ENCODE results near the gene FSTL4. TPM values are rescaled to one million over a fixed set of nuclear protein-coding genes. Genes with fewer than 3 reads are reported as not detected.
"Not testable (repeated sequence)": the region's sequence is repeated elsewhere in the genome, so short reads cannot be mapped to it uniquely, and the experiment has no call there.

Gene FSTL4
- total RNA-seq, 1 donor from 2014 or later = not detected

- DNase-seq (ENCODE audit: low spot score) = peak; percentile 59
Observed at GRCh38 chr5:133405275-133406034, 206.9 kb downstream of the FSTL4 start.

- peak; percentile 39 for DNase-seq (ENCODE audit: low spot score)
Observed at GRCh38 chr5:133404724-133405123, 207.6 kb downstream of the FSTL4 start.

GRCh38 chr5:133403741-133404364, 208.5 kb downstream of the FSTL4 start:
- peak; percentile 73 for DNase-seq (ENCODE audit: low spot score)

DNA sequence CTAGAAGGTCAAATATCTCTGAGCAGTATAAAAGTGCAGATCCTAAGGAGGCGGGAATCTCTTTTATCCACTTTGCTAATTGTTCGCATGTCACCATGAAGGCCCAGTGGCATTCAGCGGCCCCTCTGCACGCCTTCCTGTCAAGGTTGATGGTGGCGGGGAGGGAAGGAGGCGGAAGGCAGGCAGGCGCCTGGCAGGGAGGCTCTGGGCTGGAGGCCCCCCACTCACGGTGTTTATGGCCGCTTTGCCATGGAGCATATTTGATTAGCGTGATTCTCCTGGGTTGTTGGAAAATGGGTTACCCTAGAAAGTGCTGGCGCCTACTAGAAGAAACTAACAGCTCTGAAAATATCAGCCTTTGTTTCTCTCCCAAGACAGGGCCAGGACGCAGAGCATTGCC, 209.6 kb downstream of the FSTL4 start:
- peak; percentile 78 for DNase-seq (ENCODE audit: low spot score)

- peak; percentile 72 for DNase-seq (ENCODE audit: low spot score)
Observed at GRCh38 chr5:133401731-133402347, 210.5 kb downstream of the FSTL4 start.

GRCh38 chr5:133400831-133401351, 211.4 kb downstream of the FSTL4 start:
- peak; percentile 65 for DNase-seq (ENCODE audit: low spot score)

- DNase-seq (ENCODE audit: low spot score) = peak; percentile 53
Observed at GRCh38 chr5:133400120-133400519, 212.2 kb downstream of the FSTL4 start.

- DNase-seq (ENCODE audit: low spot score) = peak; percentile 68
Observed at GRCh38 chr5:133399247-133399891, 213.0 kb downstream of the FSTL4 start.

GRCh38 chr5:133398646-133399101, 213.7 kb downstream of the FSTL4 start:
- peak; percentile 45 for DNase-seq (ENCODE audit: low spot score)

- DNase-seq (ENCODE audit: low spot score) = peak; percentile 57
Observed at GRCh38 chr5:133397990-133398645, 214.2 kb downstream of the FSTL4 start.

GRCh38 chr5:133397348-133397747, 215.0 kb downstream of the FSTL4 start:
- DNase-seq (ENCODE audit: low spot score) = no peak

- DNase-seq (ENCODE audit: low spot score) = no peak
Observed at GRCh38 chr5:133396814-133397213, 215.5 kb downstream of the FSTL4 start.

GRCh38 chr5:133396187-133396741, 216.1 kb downstream of the FSTL4 start:
- DNase-seq (ENCODE audit: low spot score) = peak; percentile 59

- DNase-seq (ENCODE audit: low spot score) = not testable (repeated sequence)
Observed at GRCh38 chr5:133395207-133395606, 217.1 kb downstream of the FSTL4 start.

GRCh38 chr5:133394477-133394817, 217.9 kb downstream of the FSTL4 start:
- peak; percentile 77 for DNase-seq (ENCODE audit: low spot score)

- peak; percentile 71 for DNase-seq (ENCODE audit: low spot score)
Observed at GRCh38 chr5:133393776-133394476, 218.4 kb downstream of the FSTL4 start.

- DNase-seq (ENCODE audit: low spot score) = peak; percentile 28
Observed at GRCh38 chr5:133392448-133392847, 219.9 kb downstream of the FSTL4 start.

DNA sequence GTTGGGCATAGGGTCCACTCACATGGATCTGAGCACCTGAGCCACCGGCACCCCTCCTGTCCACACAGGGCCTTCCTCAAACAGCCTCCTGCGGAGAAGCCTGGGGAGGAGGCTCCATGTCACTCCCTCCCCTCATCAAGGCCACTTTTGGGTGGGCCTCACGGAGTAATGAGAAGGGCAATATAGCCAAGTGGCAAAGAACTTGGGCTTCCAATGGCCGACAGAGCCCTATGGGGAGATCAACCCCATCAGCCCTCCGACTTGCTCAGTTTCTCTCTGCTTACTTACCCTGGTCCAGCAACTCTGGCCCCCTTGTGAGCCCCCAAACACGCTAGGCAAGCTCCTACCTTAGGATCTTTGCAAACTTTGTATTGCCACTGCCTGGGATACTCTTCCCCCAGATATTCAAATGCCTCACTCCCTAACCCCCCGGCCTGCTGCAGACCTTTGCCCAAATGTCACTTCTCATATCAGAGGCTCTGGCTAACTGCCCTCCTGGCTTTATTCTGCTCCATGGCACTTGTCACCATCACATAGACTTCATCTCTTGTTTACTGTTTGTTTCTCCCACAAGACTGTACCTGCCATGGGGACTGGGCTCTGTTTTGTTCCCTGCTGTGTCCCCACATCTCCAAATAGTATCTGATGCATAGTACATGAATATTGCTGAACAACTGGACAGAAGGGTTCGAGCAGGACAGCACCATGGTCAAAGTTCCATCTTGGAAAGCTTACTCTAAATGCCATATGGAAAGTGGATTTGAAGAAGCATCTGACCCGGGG, 220.8 kb downstream of the FSTL4 start:
- DNase-seq (ENCODE audit: low spot score) = peak; percentile 81
